C1 segment of cervical spinal cord (tissue), 14 donors: ENCODE results near the gene SOCS4.
"Not testable (repeated sequence)": the region's sequence is repeated elsewhere in the genome, so short reads cannot be mapped to it uniquely, and the experiment has no call there.

Experiments used
- DNase-seq, 14 donors: peaks; one replicate each; lab custom pipeline; 2025; lab: John Stamatoyannopoulos, UW

Gene SOCS4

GRCh38 chr14:55051423-55052268, 24.6 kb downstream of the SOCS4 start, which contains the start of gene MAPK1IP1L:
TSS of gene MAPK1IP1L (plus strand) at chr14:55051647. CDS start at chr14:55061684, 10,037 bp downstream.
- peak; percentile 61 to 94 (median 86) for DNase-seq

DNA sequence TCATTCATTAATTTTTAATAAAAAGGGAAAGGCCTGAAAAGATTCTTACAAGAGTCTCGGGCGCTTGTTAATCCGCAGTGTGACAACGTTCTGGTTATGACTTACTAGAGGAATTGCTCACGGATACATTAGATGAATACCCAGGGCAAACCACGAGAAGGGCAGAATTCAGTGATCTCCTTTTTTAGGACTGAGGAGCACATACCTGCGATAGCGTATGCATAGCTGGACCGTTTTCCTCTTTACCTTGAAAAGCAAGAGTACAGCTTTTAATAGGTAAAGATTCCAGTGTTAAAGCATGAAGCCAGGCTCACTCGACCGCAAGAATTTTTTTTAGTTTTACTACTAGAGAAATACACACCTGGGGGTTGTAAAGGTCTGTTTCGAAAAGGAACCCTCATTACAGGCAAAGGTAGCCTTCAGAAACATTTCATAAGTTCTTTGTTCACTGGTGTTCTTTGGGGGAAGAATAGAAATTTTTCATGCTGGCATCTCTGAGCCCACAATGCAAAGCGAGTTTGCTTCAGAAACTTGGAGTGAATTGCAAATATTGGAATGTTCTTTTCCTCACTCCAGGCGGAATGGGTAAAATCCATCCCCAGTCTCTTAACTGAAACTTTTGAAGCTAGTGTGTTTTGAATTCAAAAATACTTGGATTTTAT, 25.4 kb downstream of the SOCS4 start:
- DNase-seq: peak in 1 of 14 donors; percentile 70

DNA sequence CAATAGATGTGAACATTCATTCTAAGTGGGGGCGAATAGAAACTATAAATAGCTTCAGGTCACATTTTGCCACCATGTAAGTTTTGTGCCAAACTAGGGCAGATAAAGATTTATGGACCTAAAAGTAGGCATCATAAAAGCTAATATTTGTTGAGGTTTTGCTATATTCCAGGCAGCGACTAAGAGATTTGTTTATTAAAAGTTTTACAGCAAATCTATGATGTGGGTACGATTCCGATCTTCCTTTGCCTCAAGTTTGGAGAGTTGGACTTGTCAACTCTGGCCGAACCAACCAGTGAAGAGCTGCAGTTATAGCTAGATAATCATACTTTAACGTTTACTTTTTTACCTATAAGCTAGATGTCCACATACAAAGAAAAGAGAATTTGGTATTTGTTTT, 26.0 kb downstream of the SOCS4 start:
- no peak for DNase-seq

DNA sequence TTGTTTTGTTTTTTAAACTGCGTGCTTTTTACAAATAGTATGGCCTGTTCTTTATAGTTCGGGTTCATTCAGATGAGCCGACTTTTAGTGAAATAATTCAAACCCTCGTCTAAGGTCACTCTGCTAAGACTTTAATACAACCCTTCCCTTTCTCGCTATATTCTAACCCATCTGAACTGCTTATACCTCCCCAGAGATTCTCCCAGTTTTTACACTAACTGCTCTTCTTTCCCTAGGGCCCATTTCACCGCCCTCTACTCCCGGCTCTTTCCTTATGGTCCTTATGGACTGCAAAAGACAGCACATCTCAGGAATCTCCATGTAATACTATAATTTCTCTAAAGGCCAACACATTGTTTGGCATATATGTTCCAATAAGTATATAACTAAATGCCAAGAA, 26.5 kb downstream of the SOCS4 start:
- no peak for DNase-seq

GRCh38 chr14:55054098-55054497, 27.1 kb downstream of the SOCS4 start:
- DNase-seq: no peak

DNA sequence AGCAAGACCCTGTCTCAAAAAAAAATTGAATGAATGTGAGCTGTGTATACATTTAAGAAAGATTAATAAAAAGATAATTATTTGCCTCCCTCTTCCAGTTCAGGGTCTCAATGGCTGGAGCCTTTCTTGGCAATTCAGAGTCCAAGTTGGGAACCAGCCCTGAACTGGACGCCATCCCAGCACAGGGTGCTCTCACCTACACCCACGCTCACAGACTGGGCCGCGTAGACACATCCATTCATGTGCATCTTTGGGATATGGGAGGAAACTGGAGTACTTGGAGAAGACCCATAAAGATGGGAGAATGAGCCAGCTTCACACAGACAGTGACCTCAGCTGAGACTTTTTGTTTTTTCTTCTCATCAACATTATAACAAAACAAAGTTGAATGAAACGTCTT, 30.9 kb downstream of the SOCS4 start:
- DNase-seq: peak in 1 of 14 donors; percentile 48

DNA sequence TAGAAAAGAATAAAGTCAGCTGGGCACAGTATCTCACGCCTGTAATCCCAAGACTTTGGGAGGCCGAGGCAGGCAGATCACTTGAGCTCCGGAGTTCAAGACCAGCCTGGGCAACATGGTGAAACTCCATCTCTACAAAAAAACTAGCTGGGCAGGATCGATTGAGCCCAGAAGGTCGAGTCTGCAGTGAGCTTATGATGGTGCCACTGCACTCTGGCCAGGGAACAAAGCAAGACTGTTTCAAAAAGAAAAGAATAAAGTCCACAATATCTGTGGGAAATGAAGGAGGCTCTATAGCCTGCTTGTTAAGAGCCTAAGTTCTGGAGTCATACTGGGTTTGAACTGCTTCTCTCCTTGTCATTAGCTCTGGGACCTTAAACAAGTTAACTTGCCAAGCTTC, 32.3 kb downstream of the SOCS4 start:
- no peak for DNase-seq

DNA sequence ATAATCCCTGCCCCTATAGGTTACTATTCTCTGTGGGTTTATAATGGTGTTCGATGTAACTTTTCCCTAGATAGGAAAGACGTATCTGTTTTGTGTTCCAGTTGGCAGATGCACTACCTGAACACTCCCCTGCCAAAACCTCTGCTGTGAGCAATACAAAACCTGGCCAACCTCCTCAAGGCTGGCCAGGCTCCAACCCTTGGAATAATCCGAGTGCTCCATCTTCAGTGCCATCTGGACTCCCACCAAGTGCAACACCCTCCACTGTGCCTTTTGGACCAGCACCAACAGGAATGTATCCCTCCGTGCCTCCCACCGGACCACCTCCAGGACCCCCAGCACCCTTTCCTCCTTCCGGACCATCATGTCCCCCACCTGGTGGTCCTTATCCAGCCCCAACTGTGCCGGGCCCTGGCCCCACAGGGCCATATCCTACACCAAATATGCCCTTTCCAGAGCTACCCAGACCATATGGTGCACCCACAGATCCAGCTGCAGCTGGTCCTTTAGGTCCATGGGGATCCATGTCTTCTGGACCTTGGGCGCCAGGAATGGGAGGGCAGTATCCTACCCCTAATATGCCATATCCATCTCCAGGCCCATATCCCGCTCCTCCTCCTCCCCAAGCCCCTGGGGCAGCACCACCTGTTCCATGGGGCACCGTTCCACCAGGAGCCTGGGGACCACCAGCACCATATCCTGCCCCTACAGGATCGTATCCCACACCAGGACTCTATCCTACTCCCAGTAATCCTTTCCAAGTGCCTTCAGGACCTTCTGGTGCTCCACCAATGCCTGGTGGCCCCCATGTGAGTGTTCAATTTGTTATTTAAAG, 35.7 kb downstream of the SOCS4 start:
- DNase-seq: peak in 4 of 14 donors; percentile 13 to 75 (median 21)

GRCh38 chr14:55064896-55065295, 37.9 kb downstream of the SOCS4 start:
- DNase-seq: not testable (repeated sequence)

GRCh38 chr14:55065411-55065810, 38.4 kb downstream of the SOCS4 start:
- DNase-seq: no peak

GRCh38 chr14:55066223-55066622, 39.2 kb downstream of the SOCS4 start:
- DNase-seq: no peak

- no peak for DNase-seq
Measured at GRCh38 chr14:55070981-55071411, 44.0 kb downstream of the SOCS4 start.

DNA sequence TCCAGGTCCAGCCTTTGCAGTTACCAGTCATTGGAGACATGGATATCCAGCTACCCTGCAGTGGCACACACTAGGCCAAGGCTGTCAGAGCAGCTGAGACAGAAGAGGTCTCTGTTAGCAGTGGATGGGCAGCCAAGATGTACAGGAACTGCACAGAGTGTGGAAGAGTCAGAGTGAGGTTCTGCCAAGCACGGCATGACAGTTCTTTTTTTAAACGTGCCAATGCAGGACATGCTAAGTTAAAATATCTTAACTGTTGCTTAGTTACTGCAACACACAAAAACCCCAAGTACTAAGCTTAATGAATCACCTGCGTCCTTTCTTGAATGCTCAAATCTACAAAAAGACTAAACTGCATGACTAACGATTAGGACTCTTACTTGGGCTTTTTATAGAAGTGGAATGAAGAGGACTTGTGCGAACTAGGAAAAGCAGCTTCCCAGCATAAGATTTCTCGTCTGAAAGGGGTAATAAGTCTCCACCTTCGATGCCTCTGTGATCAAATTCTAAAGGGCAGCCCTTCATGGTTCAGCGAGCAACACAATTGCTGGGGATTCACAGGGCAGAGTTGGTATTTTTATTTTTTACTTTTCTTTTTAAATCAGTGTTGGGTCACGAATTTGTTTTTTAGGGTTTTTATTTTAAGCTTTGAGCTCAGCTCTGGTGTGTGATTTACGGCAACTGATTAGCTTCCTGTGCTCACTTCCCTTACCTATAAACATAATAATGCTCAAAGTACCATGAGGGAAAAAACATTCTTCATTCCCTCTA, 45.0 kb downstream of the SOCS4 start:
- peak in 10 of 14 donors; percentile 14 to 66 (median 26) for DNase-seq

- DNase-seq: no peak
Measured at GRCh38 chr14:55073856-55074255, 46.8 kb downstream of the SOCS4 start.

DNA sequence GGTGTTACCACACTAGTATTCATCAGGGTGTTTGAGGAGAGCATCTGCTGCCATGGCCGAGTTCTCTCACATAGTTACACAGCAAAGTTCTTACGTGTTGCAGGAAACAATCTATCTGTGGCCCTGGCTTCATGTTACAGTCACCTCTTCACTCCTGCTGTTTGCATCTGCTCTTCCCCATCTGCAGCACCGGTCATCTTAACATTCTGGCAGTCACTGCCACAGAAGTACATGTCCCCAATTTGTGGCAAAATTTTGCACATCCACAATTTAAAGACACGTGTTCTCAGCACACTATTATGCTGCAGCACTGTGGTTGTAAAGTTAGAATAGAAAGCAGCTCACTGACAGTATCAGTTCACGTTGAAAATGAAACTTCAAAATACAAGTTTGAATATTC, 47.6 kb downstream of the SOCS4 start:
- no peak for DNase-seq

- no peak for DNase-seq
Measured at GRCh38 chr14:55075628-55076175, 48.7 kb downstream of the SOCS4 start.

DNA sequence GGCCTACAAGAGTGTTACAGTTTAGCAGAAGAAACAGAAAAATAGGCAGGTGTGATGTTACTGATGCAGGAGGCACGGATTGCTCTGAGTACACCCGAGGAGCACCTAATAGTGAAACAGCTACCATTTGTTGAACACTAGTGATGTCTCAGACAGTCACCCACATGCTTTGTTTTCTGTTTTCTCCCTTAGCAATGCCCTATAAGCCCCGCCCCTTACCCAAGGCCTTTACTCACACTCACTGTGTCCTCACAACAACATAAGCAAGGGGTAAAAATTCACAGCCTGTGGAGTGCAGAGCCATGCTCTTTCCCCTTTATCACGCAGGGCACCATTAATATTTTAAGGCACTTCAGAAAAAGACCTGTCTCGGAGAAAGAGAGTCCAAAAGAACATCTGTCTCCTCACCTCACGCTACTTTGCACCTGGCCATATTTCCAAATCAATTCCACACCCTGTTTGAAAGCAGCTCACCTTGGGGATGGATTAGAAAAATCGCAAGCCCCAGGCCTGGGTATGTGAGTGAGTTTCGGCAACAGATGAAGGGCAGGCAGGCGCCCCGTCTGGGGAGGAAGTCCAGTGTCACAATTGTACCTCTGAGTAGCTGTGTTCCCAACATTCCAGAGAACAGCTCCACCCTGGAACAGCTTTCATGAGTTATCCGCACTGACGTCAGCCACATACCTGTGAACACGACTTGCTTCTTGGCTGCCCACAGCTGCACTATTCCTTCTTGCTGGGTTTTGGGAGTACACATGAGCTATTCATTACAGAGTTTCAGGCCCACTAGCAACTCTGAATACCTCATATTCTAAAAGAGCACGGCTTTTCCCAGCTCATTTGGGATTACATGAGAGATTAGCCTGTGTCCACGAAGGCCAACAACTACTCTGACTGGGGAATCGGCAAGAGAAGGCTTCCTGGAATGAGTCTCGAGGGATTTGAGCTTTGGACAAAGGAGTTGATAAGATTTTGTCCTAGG, 50.4 kb downstream of the SOCS4 start:
- DNase-seq: no peak

DNA sequence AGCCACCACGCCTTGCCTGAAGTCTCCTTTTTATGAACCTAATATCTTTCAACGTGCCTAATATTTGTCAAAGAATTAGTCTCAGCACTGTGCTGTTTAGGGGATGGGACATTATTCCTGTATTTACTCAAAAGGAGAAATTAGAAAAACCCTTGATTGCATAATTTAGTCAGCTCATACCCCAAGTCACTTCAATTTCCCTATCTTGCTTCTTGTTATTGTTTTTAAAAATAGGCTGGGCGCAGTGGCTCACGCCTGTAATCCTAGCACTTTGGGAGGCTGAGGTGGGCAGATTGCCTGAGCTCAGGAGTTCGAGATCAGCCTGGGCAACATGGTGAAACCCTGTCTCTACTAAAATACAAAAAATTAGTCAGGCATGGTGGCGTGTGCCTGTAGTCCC, 52.9 kb downstream of the SOCS4 start:
- DNase-seq: not testable (repeated sequence)

DNA sequence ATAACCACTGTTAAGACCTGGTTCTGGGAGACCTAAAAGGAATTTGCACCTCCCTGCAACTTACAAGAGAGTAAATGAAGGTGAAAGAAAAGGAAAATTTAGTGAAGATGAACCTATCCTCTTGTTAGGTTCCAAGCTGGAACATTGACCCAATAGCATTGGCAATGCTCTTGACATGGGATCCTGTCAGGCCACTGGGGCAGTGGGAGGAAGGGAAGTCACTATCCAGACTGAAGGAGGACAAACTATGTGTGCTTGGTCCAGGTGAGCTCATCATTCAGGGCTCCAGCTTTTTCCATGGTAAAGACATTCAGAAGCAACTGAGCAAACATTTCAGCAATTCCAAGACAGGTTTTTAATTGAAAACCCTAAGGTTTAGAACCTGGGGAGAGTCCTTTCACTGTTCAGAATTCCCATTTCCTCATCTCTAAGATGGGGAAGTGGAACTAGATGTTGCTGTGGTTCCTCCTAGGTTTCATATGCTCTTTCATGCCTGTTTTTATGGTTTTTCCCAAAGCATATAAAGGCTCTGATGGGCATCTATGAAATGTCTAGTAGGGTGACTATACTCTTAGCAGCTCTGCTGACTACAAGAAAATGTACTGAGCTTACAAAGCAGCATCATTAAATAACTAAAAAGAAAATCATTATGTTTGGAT, 57.5 kb downstream of the SOCS4 start:
- no peak for DNase-seq
